Hematopoietic multipotent progenitor cell treated with erythropoietin and hydrocortisone succinate and interleukin-3 and kit ligand, for 6 days (in vitro differentiated cells): ENCODE data around the gene ARGFX.

Experiments used
- DNase-seq: peaks from one replicate; pipeline ENCODE4 v3.0.0-alpha.2; 2015

ARGFX gene

DNA sequence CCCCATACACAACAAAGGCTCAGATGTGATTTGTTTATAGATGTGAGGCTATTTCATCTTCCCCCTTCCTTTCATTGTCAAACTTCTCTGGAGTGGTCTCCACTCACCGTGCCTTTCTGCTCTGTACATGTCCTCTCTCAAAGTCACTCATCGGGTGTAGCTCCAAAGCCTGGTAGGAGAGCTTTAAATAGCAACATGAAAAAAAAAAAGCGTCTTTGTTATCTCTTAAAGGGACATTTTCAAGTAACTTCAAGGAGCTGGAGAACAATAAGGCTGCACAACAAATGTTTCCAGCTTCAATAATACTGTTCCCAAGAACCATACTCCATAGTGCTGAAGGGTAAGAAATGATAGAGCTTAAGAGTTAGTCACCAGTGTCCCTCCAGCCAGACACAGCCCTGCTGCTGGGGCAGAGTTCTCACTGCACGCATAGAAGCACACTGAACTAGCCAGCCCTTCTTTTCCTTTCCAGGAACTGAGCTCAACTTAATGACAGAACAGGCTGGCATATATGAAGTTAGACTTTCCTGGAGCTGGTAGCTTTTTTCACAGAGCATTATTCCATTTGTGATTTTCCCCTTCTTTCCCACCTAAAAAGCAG, 33.6 kb downstream of the ARGFX start:
- no peak for DNase-seq

DNA sequence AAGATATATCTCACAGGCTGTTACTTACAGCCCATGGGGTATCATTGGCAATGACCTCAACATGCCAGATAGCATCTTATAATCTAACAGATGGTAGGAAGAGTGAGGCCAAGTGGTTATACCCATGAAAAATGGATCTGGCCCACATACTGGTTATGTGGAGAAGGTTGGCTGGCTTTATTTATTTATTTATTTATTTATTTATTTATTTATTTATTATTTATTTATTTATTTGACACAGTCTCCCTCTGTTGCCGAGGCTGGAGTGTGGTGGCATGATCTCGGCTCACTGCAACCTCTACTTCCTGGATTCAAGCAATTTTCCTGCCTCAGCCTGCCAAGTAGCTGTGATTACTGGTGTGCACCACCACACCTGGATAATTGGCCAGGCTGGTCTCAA, 37.0 kb downstream of the ARGFX start:
- DNase-seq, result no peak

GRCh38 chr3:121606106-121606505, 38.4 kb downstream of the ARGFX start:
- peak; percentile 51 for DNase-seq
